HepG2 (cell line): ENCODE data around the gene TRAF4. TPM values are rescaled to one million over a fixed set of nuclear protein-coding genes. Genes with fewer than 3 reads are reported as not detected.

Experiments
- ATAC-seq: fragments of 200-7000 bp; cut with Tn5 transposase; 3 replicates; pipeline ENCODE4 v1.9.1; 2020; ENCODE audit warnings: mild to moderate bottlenecking, moderate library complexity
- BruUV-seq: library from RNA; stranded (reverse); fragments of 400-500 nt; replicated peaks from 2 replicates; lab custom pipeline; 2021; lab: Mats Ljungman, UMichigan
- CTCF ChIA-PET: fragments of 300-600 bp; formaldehyde crosslinking; extraction: SDS; loops from one replicate; lab custom pipeline; 2021; ENCODE audit warnings: low total read pairs, inconsistent platforms, low intra/inter-chr PET ratio; lab: Yijun Ruan, JAX
- POLR2A ChIA-PET: fragments of 350-600 bp; sonication (Branson Sonifier 250); formaldehyde crosslinking; loops from one replicate; lab custom pipeline; 2020; ENCODE audit warnings: antibody characterized with exemption, inconsistent platforms; lab: Yijun Ruan, JAX
- DNase-seq: peaks from one replicate; pipeline ENCODE4 v3.0.0-alpha.2; 2015; ENCODE audit warnings: low spot score
- FAIRE-seq: peaks from 3 replicates; lab custom pipeline; 2011; peaks lifted over from hg19 to GRCh38; lab: Jason Lieb, UNC
- H2AFZ ChIP-seq: one replicate; pipeline ENCODE4 v1.6.1; 2011; ENCODE audit warnings: low read length, inconsistent platforms
- H3K27ac ChIP-seq: fragments of 300-600 bp; 3 replicates; pipeline ENCODE4 v1.8.0; 2011; ENCODE audit warnings: mixed run types, mild to moderate bottlenecking, mixed read lengths, low read length, inconsistent platforms; ENCODE audit not compliant: insufficient read depth; ENCODE audit errors: extremely low read length
- H3K27me3 ChIP-seq, 2 experiments: fragments of 200-600 bp in 1 of 2; 2 replicates in 1 of 2; 3 replicates in 1 of 2; pipeline versions ENCODE4 v1.6.0 to v1.8.0; 2011; ENCODE audit warnings: low read length in 2 of 2, mild to moderate bottlenecking in 2 of 2, moderate library complexity in 2 of 2, inconsistent platforms in 1 of 2; ENCODE audit not compliant: insufficient read depth in 2 of 2, control insufficient read depth in 1 of 2
- H3K36me3 ChIP-seq, 2 experiments: fragments of 200-600 bp in 1 of 2; replicated peaks in 1 of 2; 2 replicates in 1 of 2; 3 replicates in 1 of 2; pipeline versions ENCODE4 v1.5.1 to v1.8.0; 2011; ENCODE audit warnings: low read length in 2 of 2, inconsistent platforms in 1 of 2; ENCODE audit not compliant: insufficient read depth in 2 of 2, control insufficient read depth in 1 of 2
- H3K4me1 ChIP-seq: 2 replicates; pipeline ENCODE4 v1.5.1; 2012; ENCODE audit warnings: low read length, inconsistent platforms; ENCODE audit not compliant: insufficient read depth
- H3K4me2 ChIP-seq: 2 replicates; pipeline ENCODE4 v1.6.0; 2011; ENCODE audit warnings: low read depth, low read length, inconsistent platforms
- H3K4me3 ChIP-seq, 3 experiments: fragments of 200-600 bp in 1 of 3; sonication (generic), shearing (Covaris generic) in 1 of 3; replicated peaks in 1 of 3; 2 replicates each; pipeline ENCODE4 v1.5.1; 2011 to 2016; ENCODE audit warnings: low read length in 3 of 3, inconsistent platforms in 2 of 3, low read depth in 2 of 3, mild to moderate bottlenecking in 2 of 3, control low read depth in 1 of 3, mixed read lengths in 1 of 3; ENCODE audit not compliant: insufficient read depth in 1 of 3
- H3K79me2 ChIP-seq: one replicate; pipeline ENCODE4 v1.6.1; 2011; ENCODE audit warnings: low read length, inconsistent platforms; ENCODE audit not compliant: insufficient read depth
- H3K9ac ChIP-seq: 2 replicates; pipeline ENCODE4 v1.6.0; 2011; ENCODE audit warnings: mild to moderate bottlenecking, low read depth, low read length, inconsistent platforms; ENCODE audit not compliant: insufficient read depth
- H3K9me3 ChIP-seq: 2 replicates; pipeline ENCODE4 v1.5.1; 2012; ENCODE audit warnings: mild to moderate bottlenecking, low read length
- H4K20me1 ChIP-seq: 2 replicates; pipeline ENCODE4 v1.6.0; 2011; ENCODE audit warnings: inconsistent platforms, mild to moderate bottlenecking, low read length, moderate library complexity; ENCODE audit not compliant: insufficient read depth
- BCLAF1 ChIP-seq: fragments of 450-650 bp; IDR thresholded peaks from 2 replicates; pipeline ENCODE4 v1.6.1; 2017; ENCODE audit warnings: mild to moderate bottlenecking
- BRF2 ChIP-seq: sonication (generic); formaldehyde crosslinking; IDR thresholded peaks from 2 replicates; pipeline ENCODE4 v1.8.1; 2022; ENCODE audit warnings: mild to moderate bottlenecking, missing genetic modification reagents
- CC2D1A ChIP-seq: sonication (generic); formaldehyde crosslinking; IDR thresholded peaks from 2 replicates; pipeline ENCODE4 v1.8.1; 2023; ENCODE audit warnings: mild to moderate bottlenecking, missing genetic modification reagents
- ESRRA ChIP-seq: sonication (generic); formaldehyde crosslinking; IDR thresholded peaks from 2 replicates; pipeline ENCODE4 v1.5.1; 2020; ENCODE audit warnings: mild to moderate bottlenecking, low read depth, missing genetic modification reagents
- FOSL2 ChIP-seq: sonication (generic); formaldehyde crosslinking; IDR thresholded peaks from 2 replicates; pipeline ENCODE4 v1.4.0; 2020; ENCODE audit warnings: missing genetic modification reagents
- KDM3A ChIP-seq: IDR thresholded peaks from 2 replicates; pipeline ENCODE4 v1.6.1; 2018; ENCODE audit warnings: low read depth, missing compliant biosample characterization
- NFKBIZ ChIP-seq: IDR thresholded peaks from 2 replicates; pipeline ENCODE4 v1.6.1; 2018; ENCODE audit warnings: missing genetic modification reagents, missing compliant biosample characterization
- PAF1 ChIP-seq: IDR thresholded peaks from 2 replicates; pipeline ENCODE4 v1.6.1; 2016; ENCODE audit warnings: missing genetic modification reagents, missing compliant biosample characterization
- PRMT3 ChIP-seq: sonication (generic); formaldehyde crosslinking; IDR thresholded peaks from 2 replicates; pipeline ENCODE4 v1.8.1; 2022; ENCODE audit warnings: low read depth, mild to moderate bottlenecking, moderate library complexity, missing genetic modification reagents, borderline replicate concordance
- SOX13 ChIP-seq, 3 experiments: fragments of 450-650 bp in 1 of 3; sonication (generic) in 1 of 3; formaldehyde crosslinking in 1 of 3; IDR thresholded peaks in 2 of 3; conservative IDR thresholded peaks in 1 of 3; 2 replicates each; pipeline versions ENCODE4 v1.5.0 to v1.6.1; 2016 to 2020; ENCODE audit warnings: antibody characterized with exemption in 1 of 3, mild to moderate bottlenecking in 1 of 3, missing compliant biosample characterization in 1 of 3, missing genetic modification reagents in 1 of 3, moderate library complexity in 1 of 3
- SP140L ChIP-seq: sonication (generic); formaldehyde crosslinking; IDR thresholded peaks from 2 replicates; pipeline ENCODE4 v1.4.0; 2020; ENCODE audit warnings: missing genetic modification reagents, borderline replicate concordance
- TCF12 ChIP-seq, 2 experiments: fragments of 450-650 bp in 1 of 2; sonication (generic) in 1 of 2; formaldehyde crosslinking in 1 of 2; IDR thresholded peaks; 2 replicates each; pipeline versions ENCODE4 v1.6.1 to v1.8.0; 2017 to 2022; ENCODE audit warnings: antibody characterized with exemption in 1 of 2, mild to moderate bottlenecking in 1 of 2, missing genetic modification reagents in 1 of 2, moderate library complexity in 1 of 2
- ZBTB38 ChIP-seq: sonication (generic); formaldehyde crosslinking; IDR thresholded peaks from 2 replicates; pipeline ENCODE4 v1.5.1; 2020; ENCODE audit warnings: mild to moderate bottlenecking, missing genetic modification reagents
- ZNF577 ChIP-seq: sonication (generic); formaldehyde crosslinking; IDR thresholded peaks from 2 replicates; pipeline ENCODE4 v1.4.0; 2020; ENCODE audit warnings: mild to moderate bottlenecking, low read depth, missing genetic modification reagents, borderline replicate concordance
- ZNF816 ChIP-seq: sonication (generic); formaldehyde crosslinking; IDR thresholded peaks from 2 replicates; pipeline ENCODE4 v1.8.0; 2022; ENCODE audit warnings: missing genetic modification reagents, mild to moderate bottlenecking, borderline replicate concordance
- WGBS: methylation state at CpG from one replicate; pipeline ENCODE4 v1.1.6; 2017; ENCODE audit warnings: low lambda C conversion rate; 5-methylcytosine and 5-hydroxymethylcytosine counted together
- in situ Hi-C: cut with HindIII; loops from 2 replicates; pipeline ENCODE4 v1.10.0; 2017; ENCODE audit warnings: low pct_unique_long_range_greater_than_20kb; ENCODE audit not compliant: extremely low pct_ligation_motif_present
- intact Hi-C: fragments of 100-400 bp; cut with micrococcal nuclease; formaldehyde crosslinking; loops from one replicate; pipeline ENCODE4 v1.10.0; 2022; ENCODE audit not compliant: unreplicated experiment
- polyA plus RNA-seq, 8 experiments: library from polyadenylated mRNA; depleted of rRNA in 3 of 8; stranded (reverse) in 7 of 8; unstranded in 1 of 8; fragments of >200 nt; fragmentation: Illumina TruSeq in 4 of 8; extraction: Trizol in 4 of 8; gene quantifications; 2 replicates each; pipeline versions ENCODE4 v1.2.1 to v1.2.3, GENCODE V29; 2011 to 2016; ENCODE audit warnings: low read depth in 4 of 8, missing spikeins in 1 of 8, mixed read lengths in 1 of 8; ENCODE audit not compliant: insufficient read depth in 1 of 8
- total RNA-seq, 5 experiments: library from RNA; depleted of rRNA; stranded (reverse); fragments of >200 nt; fragmentation: Illumina TruSeq; extraction: Trizol; gene quantifications; 2 replicates each; pipeline ENCODE4 v1.2.3, GENCODE V29; 2016; ENCODE audit warnings: low read depth in 1 of 5
- TF ChIP-seq, protein P1 (sequence below): sonication (generic); formaldehyde crosslinking; IDR thresholded peaks from 2 replicates; pipeline ENCODE4 v1.5.0; 2020; ENCODE audit warnings: mild to moderate bottlenecking, missing genetic modification reagents, borderline replicate concordance

TRAF4 gene
- total and polyA plus RNA-seq, 2 of the 13 experiments (the other 11 are each of a cell fraction or from before 2014, with no cell fraction given), result 86.0 to 89.9 TPM

DNA sequence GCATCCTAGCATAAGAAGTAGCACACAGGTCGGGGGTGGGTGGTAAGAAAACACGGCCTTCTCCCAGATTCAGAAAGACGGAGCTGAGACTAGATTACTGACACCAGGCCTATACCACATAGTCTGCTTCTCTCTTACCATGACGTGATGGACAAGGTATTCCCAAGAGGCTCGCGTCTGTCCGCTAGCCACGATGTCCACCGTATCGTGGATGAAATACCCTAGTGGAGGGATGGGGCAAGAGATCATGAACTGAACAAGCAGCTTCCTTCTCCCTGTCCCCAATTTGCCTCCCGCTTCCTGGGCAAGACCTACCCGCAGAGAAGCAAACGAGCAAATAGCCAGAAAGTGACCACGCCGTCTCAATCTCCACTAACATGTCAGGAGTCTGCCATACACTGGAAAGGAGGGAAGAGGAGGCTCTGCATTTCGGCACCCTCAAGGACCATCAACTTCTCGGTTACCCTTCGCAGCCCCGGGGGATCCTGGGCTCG lies 18.6 kb upstream of the TRAF4 start:
- ChIA-PET POLR2A (interaction anchor here (0.7 to 8.7 kb wide), 8 partner anchors 14 to 227 kb away, joined by 3 to 590 read pairs (median 14); partner anchors contain the start of genes BLTP2, PHF12, PROCA1 and SDF2), CTCF (interaction anchor here (5.0 kb wide), 1 partner anchor 25 kb away, joined by 142 read pairs; no protein-coding TSS in a partner anchor)
- Histone ChIP-seq H4K20me1 (peaks cover 42% of the 10 kb centered on the region), H3K79me2 (peaks cover 35% of the 10 kb centered on the region), H3K36me3 (peaks cover 8 to 38% of the 10 kb centered on the region in 2 experiments; a peak in 4 of 5 replicates), H2AFZ (no peak overlapping the region), H3K27ac (peak overlapping the region; percentile 88), H3K9me3 (no peaks in the 10 kb centered on the region), H3K4me2 (peak overlapping the region; percentile 82), H3K4me1 (peaks cover 62% of the 10 kb centered on the region), H3K4me3 (peak overlapping the region; percentile 48 to 90 (median 69); a peak in 5 of 6 replicates), H3K27me3 (no peaks in the 10 kb centered on the region; a peak in 1 of 5 replicates), H3K9ac (peak overlapping the region; percentile 93)
- ATAC-seq, result peak; percentile 5
- FAIRE-seq, result no peak
- TSS peak; percentile 69 for BruUV-seq
- peak; percentile 65 for DNase-seq
- WGBS, result 14% methylated on average over 13 of the region's 20 CpGs
- intact Hi-C loops (no loop called here), in situ Hi-C loops (loop anchor here (25.0 kb wide), 1 partner anchor 387 kb away; no protein-coding TSS in a partner anchor)
- 0 out of 2 replicates have a peak, but pooled peaks have one; percentile 2 for TF ChIP-seq SP140L (CRISPR knock-in tag)
- TF ChIP-seq BCLAF1, result no peak
- no peak for TF ChIP-seq CC2D1A (CRISPR knock-in tag)
- TF ChIP-seq, protein P1, sequence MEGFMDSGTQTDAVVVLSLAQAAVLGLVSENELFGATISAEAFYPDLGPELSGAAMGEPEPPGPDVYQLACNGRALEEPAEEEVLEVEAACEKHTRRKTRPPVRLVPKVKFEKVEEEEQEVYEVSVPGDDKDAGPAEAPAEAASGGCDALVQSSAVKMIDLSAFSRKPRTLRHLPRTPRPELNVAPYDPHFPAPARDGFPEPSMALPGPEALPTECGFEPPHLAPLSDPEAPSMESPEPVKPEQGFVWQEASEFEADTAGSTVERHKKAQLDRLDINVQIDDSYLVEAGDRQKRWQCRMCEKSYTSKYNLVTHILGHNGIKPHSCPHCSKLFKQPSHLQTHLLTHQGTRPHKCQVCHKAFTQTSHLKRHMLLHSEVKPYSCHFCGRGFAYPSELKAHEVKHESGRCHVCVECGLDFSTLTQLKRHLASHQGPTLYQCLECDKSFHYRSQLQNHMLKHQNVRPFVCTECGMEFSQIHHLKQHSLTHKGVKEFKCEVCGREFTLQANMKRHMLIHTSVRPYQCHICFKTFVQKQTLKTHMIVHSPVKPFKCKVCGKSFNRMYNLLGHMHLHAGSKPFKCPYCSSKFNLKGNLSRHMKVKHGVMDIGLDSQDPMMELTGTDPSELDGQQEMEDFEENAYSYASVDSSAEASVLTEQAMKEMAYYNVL (CRISPR knock-in tag), result peak; percentile 25; the same call in 1 of the 2 replicates
- no peak for TF ChIP-seq SOX13 (IDR thresholded peaks at IDR 0.05)
- TF ChIP-seq SOX13 (CRISPR knock-in tag; conservative IDR thresholded peaks at IDR 0.05 in 1 of 2, IDR thresholded peaks at IDR 0.05 in 1 of 2), result 0 out of 4 replicates have a peak, but pooled peaks of 1 of the 2 experiments have one; percentile 35
- TF ChIP-seq ESRRA, result 0 out of 2 replicates have a peak, but pooled peaks have one; percentile 4
- TF ChIP-seq ZNF816 (CRISPR knock-in tag), result 0 out of 2 replicates have a peak, but pooled peaks have one; percentile 66
- peak; percentile 3; the same call in 1 of the 2 replicates for TF ChIP-seq ZBTB38 (CRISPR knock-in tag)
- 0 out of 2 replicates have a peak, but pooled peaks have one; percentile 26 for TF ChIP-seq KDM3A (CRISPR knock-in tag)
- no peak; the same call in 1 of the 2 replicates for TF ChIP-seq BRF2 (CRISPR knock-in tag)
- TF ChIP-seq NFKBIZ, result peak; percentile 19; the same call in 1 of the 2 replicates
- TF ChIP-seq FOSL2 (CRISPR knock-in tag), result peak; percentile 15; the same call in 1 of the 2 replicates
- no peak for TF ChIP-seq TCF12 (IDR thresholded peaks at IDR 0.05)
- 0 out of 2 replicates have a peak, but pooled peaks have one; percentile 16 for TF ChIP-seq TCF12 (CRISPR knock-in tag; IDR thresholded peaks at IDR 0.05)
- TF ChIP-seq PAF1, result peak; percentile 98
- TF ChIP-seq PRMT3, result no peak
- TF ChIP-seq ZNF577 (CRISPR knock-in tag), result no peak
